NCI-H526 treated with DMSO at 0.1 percent for 48 hours (cell line): ENCODE measurements around the gene EEIG1.

ENCODE experiments used
- DNase-seq: peaks from one replicate; lab custom pipeline; 2025; lab: John Stamatoyannopoulos, UW

The EEIG1 gene

DNA sequence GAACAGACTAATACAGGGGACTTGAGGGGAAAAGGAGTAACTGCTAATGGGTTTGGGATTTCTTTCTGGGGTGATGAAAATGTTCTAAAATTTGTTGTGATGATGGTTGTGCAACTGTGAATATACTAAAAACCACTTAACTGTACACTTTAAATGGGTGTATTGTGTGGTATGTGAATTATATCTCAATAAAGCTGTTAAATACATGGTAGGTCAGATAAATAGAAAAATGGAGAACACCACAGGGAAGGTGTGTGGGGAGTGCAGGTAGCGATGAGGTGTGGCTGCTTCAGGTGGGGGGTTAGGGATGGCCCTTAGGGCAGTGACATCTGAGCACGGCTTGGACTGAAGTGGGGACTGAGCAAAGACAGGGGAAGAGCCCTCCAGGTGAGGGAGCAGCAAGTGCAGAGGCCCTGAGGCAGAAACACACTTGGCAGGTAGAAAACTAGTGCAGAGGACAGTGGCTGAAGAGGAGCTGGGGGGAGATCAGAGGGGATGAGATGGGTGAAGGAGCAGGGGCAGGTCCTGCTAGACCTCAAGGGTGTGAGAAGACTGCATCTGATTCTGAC, 20.9 kb downstream of the EEIG1 start:
- no peak for DNase-seq

- DNase-seq, result no peak
Observed at GRCh38 chr9:127959398-127959797, 21.4 kb downstream of the EEIG1 start.

DNA sequence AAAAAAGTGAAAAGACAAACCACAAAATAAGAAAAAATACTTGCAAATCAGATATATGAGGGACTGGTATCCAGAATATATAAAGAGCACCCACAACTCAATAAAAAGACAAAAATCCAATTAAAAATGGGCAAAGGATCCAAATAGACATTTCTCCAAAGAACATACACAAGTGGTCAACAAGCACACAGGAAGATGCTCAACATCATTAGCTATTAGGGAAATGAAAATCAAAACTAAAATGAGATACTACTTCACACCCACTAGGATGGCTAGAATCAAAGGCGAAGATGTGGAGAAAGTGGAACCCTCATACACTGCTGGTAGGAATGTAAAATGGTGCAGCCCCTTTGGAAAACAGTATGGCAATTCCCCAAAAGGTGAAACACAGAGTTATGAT, 22.1 kb downstream of the EEIG1 start:
- no peak for DNase-seq

DNA sequence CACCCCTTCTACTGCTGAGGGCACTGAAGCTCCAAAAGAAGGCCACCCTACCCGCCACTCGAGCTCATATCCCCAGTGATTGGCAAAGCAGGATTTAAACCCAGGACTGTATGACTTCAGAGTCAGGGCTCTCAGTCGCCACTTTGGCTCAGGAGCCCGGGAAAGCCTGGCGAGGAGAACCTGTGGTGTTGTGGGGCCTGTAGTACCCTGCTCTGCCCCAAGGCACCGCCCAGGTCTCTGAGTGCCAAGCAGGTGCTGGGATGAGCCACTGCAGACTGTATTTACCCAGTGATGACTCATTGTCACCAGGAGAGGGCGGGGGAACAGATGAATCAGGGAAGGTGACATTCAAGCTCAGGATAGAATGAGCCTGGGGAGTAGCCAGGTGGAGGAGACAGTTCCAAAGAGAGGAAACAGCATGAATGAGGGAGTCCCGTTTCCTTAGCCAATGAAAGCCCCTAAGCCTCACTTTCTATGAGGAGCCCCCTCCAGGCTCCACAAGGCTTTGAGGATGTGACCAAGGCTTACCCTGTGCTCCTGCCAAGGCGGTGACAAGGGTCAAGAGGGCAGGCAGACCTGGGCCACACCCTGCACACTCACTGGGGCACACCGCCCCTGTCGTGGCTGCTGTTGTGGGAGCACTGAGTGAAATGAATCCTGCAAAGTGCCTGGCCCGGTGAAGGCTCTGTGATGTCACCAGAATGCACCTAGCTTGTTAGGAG, 25.3 kb downstream of the EEIG1 start:
- DNase-seq, result peak; percentile 67

DNA sequence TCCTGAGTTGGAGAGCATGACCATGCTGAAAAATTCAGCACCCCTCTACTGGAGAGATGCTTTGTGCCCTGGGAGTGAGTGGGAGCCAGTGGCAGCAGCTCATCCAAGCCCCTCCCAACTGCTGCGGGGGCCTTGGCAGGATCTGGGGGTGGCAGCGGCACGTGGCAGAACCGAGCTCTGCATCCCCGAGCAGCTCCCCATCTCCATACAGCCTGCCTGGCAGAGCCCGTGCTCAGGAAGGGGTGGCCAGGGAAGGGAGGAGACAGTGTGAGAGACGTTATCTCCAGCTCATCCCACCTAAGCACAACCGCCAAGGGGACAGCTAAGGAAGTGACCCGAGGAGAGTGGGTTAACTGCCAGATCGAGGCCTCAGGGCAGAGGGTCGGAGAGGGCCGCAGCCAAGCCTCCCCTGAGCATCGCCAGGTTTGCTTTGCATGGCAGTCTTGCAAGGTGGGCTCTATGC, 25.9 kb downstream of the EEIG1 start:
- DNase-seq, result no peak

- DNase-seq, result no peak
Observed at GRCh38 chr9:127953768-127954505, 26.9 kb downstream of the EEIG1 start.

- DNase-seq, result no peak
Observed at GRCh38 chr9:127953154-127953553, 27.6 kb downstream of the EEIG1 start.

- DNase-seq, result peak; percentile 9
Observed at GRCh38 chr9:127950513-127951289, 30.1 kb downstream of the EEIG1 start.

DNA sequence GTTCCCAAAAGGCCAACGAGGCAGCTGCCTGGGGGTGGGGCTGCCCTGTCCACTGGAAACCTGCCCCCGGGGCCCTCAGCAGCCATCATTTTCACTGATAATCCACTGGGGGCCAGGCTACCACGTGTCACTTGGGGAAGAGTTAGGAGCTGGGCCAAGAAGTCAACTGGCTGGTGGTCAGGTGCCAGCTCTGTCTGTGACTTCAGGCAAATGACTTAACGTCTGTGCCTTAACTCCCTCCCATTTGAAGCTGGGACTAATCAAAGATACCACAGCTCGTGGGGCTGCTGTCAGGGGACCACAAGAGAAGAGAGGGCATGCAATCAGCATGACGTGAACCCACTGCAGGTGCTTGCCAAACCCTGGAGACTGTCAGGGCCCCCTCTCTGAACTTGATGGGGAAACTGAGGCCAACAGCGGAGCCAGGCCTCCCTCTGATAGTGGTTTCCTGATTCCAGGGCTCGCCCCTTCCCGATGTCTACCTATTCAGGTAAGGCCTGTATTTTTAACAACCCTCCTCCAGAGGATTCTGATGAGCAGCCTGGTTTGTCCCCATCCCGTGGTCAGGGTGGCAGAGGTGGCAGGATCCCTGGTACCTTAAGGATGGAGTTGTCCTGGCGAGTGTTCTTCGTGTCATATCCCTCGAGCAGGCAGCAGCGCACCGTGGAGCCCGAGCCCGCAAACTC, 30.8 kb downstream of the EEIG1 start:
- DNase-seq, result no peak

- no peak for DNase-seq
Observed at GRCh38 chr9:127947841-127948710, 32.7 kb downstream of the EEIG1 start.

DNA sequence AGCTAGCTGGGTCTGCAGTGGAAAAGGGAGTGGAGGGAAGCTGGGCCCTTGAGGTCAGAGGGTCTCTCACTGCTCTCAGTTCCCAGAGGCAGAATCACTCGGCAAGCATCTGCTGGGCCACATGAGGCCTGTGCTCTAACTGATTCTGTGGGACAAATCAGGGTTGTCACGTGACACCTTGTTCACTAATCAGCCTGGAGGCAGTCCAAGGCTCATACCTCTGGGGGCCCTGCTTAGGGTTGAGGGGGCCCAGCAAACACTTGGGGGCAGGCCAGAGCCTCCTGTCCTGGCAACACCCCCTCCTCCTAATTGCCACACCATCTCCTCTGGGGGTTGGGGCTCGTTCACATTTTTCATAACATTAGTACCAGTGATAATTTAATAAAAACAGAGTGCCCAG, 34.1 kb downstream of the EEIG1 start:
- no peak for DNase-seq

DNA sequence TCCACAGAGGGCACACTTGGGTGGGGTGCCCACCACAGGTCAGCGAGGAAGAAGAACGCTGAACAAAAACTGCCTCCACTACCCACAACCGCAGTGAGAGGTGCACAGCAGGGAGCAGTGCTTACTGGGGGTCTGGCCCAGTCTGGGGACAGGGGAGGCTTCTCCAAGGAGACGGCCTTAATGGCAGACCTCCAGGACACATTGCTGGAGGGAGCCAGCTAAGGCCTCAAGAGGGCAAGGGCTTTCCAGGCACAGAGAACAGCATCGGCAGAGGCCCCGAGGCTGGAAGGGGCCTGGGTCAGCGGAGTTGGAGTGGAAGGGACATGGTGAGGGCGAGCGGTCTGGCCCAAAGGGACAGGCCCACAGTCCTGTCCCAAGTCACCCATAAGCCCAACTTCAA, 34.8 kb downstream of the EEIG1 start:
- no peak for DNase-seq

GRCh38 chr9:127945338-127945737, 35.5 kb downstream of the EEIG1 start:
- no peak for DNase-seq

- no peak for DNase-seq
Observed at GRCh38 chr9:127944586-127945218, 36.1 kb downstream of the EEIG1 start.

- DNase-seq, result peak; percentile 71
Observed at GRCh38 chr9:127943731-127944144, 37.1 kb downstream of the EEIG1 start.

- DNase-seq, result no peak
Observed at GRCh38 chr9:127943011-127943662, 37.7 kb downstream of the EEIG1 start.

DNA sequence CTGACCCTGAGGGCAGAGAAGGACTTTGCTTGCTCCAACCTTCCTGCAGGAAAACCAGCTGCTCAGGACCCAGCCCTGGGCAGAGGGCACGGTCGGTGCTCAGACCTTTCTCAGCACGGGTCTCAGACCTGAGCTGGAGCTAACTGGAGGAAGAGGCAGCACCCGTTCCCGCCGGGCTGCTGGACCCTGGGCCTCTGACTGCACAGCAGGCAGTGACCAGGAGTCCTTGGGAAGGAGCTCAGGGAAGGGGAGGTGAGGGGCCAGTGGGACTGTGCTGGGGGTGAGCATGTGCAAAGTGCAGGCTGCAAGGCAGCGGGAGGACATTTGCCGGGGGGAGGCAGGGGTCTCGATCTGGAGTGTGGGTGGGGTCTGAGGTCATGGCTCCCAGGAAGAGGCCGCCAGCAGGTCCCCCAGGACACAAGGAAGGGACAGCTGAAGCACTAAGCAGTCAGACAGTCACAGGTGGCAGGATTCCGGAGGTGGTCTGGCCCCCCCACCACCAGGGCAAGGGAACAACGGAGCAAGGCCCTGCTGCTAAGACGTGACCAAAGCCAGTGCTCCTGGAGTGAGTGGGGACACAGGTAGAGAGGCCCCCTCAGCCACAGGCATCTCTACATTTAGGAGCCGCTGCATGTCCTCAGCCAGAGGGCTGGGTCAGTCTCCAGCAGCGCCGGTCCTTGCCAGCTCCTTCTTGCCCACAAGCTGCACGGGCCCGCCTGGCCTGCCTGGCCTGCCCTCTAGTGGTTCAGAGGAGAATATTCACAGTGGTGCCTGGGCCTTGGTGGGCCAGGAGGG, 38.4 kb downstream of the EEIG1 start:
- DNase-seq, result no peak

GRCh38 chr9:127941961-127942215, 38.9 kb downstream of the EEIG1 start:
- DNase-seq, result no peak
